Liver (tissue), 3 donors: ENCODE results near the gene MUL1.

ENCODE experiments used
- CTCF ChIP-seq: fragments of 150-350 bp; IDR thresholded peaks from 2 replicates; pipeline ENCODE4 v1.5.1; 2017; ENCODE audit warnings: improper control_type of control experiment, low read depth, low read length; ENCODE audit not compliant: missing input control
- EGR1 ChIP-seq, 2 donors: IDR thresholded peaks; 2 replicates each; pipeline ENCODE4 v1.6.1; 2016 to 2018; ENCODE audit warnings: antibody characterized with exemption in 2 of 2, low read depth in 2 of 2
- FOXA1 ChIP-seq: IDR thresholded peaks from 2 replicates; pipeline ENCODE4 v1.6.1; 2016; ENCODE audit warnings: antibody characterized with exemption
- TAF1 ChIP-seq: conservative IDR thresholded peaks from 2 replicates; pipeline ENCODE4 v1.6.1; 2016; ENCODE audit warnings: antibody characterized with exemption, mild to moderate bottlenecking
- ZBTB33 ChIP-seq: IDR thresholded peaks from 2 replicates; pipeline ENCODE4 v1.6.1; 2016; ENCODE audit warnings: antibody characterized with exemption
- TF ChIP-seq, protein P1 (sequence below): IDR thresholded peaks from 2 replicates; pipeline ENCODE4 v1.6.1; 2016; ENCODE audit warnings: antibody characterized with exemption
- TF ChIP-seq, protein P2 (sequence below): IDR thresholded peaks from 2 replicates; pipeline ENCODE4 v1.6.1; 2016; ENCODE audit warnings: antibody characterized with exemption, mild to moderate bottlenecking
- TF ChIP-seq, protein P3 (sequence below): IDR thresholded peaks from 2 replicates; pipeline ENCODE4 v1.6.1; 2016; ENCODE audit warnings: antibody characterized with exemption
- donor health status: healthy.
- donor health status: healthy.

DNA sequence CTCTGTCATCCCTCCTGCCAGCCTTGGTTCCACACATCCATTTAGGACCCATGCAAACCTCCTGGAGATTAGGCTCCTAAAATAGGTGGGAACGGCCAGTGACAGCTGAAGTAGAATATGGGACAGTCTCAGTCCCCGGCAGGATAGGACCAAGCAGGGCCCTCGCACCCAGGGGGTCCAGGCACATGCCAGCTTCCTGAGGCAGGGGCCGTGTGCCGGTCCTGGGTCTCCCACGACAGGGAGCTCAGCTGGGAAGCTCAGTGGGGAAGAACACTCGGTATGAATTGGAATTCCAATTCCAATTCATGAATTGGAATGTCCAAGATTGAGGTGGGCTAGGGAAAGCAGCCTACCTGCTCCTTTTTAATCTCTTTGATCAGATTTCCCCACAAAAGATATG is 9.8 kb downstream of the MUL1 start:
- TF ChIP-seq CTCF = no peak
- no peak for TF ChIP-seq TAF1
- no peak for TF ChIP-seq EGR1 (IDR thresholded peaks at IDR 0.05; ENCODE audit: low read depth in 2 of 2)
- TF ChIP-seq ZBTB33 = no peak
- no peak for TF ChIP-seq FOXA1
- TF ChIP-seq, protein P1, sequence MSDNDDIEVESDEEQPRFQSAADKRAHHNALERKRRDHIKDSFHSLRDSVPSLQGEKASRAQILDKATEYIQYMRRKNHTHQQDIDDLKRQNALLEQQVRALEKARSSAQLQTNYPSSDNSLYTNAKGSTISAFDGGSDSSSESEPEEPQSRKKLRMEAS = no peak
- TF ChIP-seq, protein P2, sequence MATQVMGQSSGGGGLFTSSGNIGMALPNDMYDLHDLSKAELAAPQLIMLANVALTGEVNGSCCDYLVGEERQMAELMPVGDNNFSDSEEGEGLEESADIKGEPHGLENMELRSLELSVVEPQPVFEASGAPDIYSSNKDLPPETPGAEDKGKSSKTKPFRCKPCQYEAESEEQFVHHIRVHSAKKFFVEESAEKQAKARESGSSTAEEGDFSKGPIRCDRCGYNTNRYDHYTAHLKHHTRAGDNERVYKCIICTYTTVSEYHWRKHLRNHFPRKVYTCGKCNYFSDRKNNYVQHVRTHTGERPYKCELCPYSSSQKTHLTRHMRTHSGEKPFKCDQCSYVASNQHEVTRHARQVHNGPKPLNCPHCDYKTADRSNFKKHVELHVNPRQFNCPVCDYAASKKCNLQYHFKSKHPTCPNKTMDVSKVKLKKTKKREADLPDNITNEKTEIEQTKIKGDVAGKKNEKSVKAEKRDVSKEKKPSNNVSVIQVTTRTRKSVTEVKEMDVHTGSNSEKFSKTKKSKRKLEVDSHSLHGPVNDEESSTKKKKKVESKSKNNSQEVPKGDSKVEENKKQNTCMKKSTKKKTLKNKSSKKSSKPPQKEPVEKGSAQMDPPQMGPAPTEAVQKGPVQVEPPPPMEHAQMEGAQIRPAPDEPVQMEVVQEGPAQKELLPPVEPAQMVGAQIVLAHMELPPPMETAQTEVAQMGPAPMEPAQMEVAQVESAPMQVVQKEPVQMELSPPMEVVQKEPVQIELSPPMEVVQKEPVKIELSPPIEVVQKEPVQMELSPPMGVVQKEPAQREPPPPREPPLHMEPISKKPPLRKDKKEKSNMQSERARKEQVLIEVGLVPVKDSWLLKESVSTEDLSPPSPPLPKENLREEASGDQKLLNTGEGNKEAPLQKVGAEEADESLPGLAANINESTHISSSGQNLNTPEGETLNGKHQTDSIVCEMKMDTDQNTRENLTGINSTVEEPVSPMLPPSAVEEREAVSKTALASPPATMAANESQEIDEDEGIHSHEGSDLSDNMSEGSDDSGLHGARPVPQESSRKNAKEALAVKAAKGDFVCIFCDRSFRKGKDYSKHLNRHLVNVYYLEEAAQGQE = no peak
- TF ChIP-seq, protein P3, sequence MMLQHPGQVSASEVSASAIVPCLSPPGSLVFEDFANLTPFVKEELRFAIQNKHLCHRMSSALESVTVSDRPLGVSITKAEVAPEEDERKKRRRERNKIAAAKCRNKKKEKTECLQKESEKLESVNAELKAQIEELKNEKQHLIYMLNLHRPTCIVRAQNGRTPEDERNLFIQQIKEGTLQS = no peak
